Measurements from ENCODE around the gene RAD1.

GRCh38 chr5:34932947-34933346 is 17.6 kb upstream of the RAD1 start:
- TF ChIP-seq CTCF (IDR thresholded peaks at IDR 0.05) = no peak
- TF ChIP-seq POLR2A (IDR thresholded peaks at IDR 0.05) = no peak
